GM12872 (cell line): ENCODE data around the gene C2CD4C.
A peak's percentile ranks its signal among the peaks of the same experiment; 100 is the strongest.

Source experiments
- TF ChIP-seq, protein P1 (sequence below): IDR thresholded peaks from 3 replicates; pipeline ENCODE4 v1.5.1; 2011; ENCODE audit warnings: low read depth, mild to moderate bottlenecking, low read length, moderate library complexity; ENCODE audit not compliant: insufficient read depth

Gene C2CD4C

GRCh38 chr19:388691-389090 is 20.3 kb downstream of the C2CD4C start:
- TF ChIP-seq, protein P1, sequence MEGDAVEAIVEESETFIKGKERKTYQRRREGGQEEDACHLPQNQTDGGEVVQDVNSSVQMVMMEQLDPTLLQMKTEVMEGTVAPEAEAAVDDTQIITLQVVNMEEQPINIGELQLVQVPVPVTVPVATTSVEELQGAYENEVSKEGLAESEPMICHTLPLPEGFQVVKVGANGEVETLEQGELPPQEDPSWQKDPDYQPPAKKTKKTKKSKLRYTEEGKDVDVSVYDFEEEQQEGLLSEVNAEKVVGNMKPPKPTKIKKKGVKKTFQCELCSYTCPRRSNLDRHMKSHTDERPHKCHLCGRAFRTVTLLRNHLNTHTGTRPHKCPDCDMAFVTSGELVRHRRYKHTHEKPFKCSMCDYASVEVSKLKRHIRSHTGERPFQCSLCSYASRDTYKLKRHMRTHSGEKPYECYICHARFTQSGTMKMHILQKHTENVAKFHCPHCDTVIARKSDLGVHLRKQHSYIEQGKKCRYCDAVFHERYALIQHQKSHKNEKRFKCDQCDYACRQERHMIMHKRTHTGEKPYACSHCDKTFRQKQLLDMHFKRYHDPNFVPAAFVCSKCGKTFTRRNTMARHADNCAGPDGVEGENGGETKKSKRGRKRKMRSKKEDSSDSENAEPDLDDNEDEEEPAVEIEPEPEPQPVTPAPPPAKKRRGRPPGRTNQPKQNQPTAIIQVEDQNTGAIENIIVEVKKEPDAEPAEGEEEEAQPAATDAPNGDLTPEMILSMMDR, result no peak

DNA sequence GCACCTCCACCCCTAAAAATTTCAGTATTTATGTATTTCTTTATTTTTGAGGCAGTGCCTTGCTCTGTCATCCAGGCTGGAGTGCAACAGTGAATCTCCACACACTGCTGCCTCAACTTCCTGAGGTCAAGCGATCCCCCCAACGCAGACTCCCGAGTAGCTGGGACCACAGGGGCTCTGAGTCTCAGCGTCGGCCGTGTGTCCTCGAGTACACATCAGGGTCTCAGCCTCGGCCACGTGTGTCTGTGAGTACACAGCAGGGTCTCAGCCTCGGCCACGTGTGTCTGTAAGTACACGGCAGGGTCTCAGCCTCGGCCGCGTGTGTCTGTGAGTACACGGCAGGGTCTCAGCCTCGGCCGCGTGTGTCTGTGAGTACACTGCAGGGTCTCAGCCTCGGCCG is 21.2 kb downstream of the C2CD4C start:
- TF ChIP-seq, protein P1, result no peak

DNA sequence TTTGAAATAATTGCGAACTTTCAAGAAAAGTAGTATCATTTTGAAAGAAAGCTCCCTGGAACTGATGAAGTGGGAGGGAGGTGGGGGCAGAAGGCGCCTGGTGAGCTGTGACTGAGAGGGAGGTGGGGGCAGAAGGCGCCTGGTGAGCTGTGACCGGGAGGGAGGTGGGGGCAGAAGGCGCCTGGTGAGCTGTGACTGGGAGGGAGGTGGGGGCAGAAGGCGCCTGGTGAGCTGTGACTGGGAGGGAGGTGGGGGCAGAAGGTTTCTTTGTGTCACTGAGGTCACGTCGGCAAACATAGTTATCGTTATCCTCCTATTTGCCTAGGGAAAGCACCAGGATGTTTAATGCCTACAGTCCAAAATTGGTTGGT is 24.2 kb downstream of the C2CD4C start:
- TF ChIP-seq, protein P1, result no peak

GRCh38 chr19:383922-384798 is 24.8 kb downstream of the C2CD4C start:
- TF ChIP-seq, protein P1, result peak; percentile 44; the same call in 2 of the 3 replicates

DNA sequence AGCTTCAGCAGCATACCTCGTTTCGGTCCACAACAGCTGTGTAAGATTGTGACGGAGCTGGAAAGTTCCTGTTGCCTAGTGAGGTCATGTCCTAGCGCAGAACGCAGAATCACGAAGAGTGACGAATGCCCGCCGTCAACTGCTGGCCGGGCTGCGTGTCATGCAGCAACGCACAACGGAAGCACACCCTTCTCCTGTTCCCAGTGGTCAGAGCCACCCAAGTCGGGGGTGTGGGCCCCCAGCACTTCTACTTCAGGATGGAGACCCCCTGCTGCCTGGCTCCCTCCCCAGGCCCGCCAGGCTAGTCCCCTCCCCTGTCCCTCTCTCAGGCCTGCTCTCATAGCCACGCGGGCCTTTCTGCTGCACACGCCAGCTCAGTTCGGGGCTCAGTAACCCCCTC is 25.9 kb downstream of the C2CD4C start:
- TF ChIP-seq, protein P1, result no peak

GRCh38 chr19:379796-380195 is 29.2 kb downstream of the C2CD4C start:
- TF ChIP-seq, protein P1, result no peak

DNA sequence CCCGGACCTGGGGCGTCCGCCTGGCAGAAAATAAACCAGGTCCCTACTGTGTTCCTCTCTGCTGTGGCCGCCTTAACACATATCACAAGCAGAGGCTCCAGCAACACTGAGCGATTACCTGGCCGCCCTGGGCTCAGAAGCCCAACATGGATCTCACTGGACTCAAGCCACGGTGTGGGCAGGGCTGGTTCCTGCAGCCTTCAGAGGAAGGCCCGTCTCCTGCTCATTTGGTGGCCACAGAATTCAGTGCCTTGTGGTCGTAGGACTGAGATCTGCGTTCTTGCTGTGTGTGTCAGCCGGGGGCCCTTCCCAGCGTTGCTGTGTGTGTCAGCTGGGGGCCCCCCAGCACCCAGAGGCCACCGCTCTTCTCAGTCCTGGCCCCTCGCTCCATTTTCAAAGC is 30.2 kb downstream of the C2CD4C start:
- TF ChIP-seq, protein P1, result no peak
